Choroid plexus epithelial cell (primary cell): ENCODE data around the gene KIF17.

Source experiments
- DNase-seq: peaks from one replicate; pipeline ENCODE4 v3.0.0-alpha.2; 2010; ENCODE audit warnings: low read depth
- H3K4me3 ChIP-seq: 2 replicates; pipeline ENCODE4 v1.5.1; 2011; ENCODE audit warnings: low read depth, mild to moderate bottlenecking, control low read depth, low read length, moderate library complexity
- TF ChIP-seq, protein P1 (sequence below): conservative IDR thresholded peaks from 2 replicates; pipeline ENCODE4 v1.5.1; 2011; ENCODE audit warnings: low read depth, mild to moderate bottlenecking, control low read depth, inconsistent platforms, low read length, moderate library complexity

KIF17 gene

DNA sequence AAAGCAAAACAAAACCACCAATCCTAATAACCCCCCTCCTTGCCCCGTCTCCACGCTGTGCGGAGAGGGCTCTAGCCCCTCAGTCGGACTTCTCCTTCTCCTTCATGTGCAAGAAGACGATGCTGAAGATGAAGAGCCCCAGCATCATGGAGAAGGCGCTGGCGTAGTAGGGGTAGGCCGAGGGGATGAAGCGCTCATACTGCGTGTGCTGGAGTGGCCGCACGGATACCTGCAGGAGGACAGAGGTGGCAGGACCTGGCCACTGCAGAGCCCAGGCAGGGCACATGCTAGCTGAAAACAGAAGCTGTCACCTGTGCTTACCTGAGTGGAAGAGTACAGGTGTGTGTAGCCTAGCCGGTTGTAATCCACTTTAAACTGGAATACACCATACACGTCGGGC is 65.5 kb downstream of the KIF17 start:
- TF ChIP-seq, protein P1, sequence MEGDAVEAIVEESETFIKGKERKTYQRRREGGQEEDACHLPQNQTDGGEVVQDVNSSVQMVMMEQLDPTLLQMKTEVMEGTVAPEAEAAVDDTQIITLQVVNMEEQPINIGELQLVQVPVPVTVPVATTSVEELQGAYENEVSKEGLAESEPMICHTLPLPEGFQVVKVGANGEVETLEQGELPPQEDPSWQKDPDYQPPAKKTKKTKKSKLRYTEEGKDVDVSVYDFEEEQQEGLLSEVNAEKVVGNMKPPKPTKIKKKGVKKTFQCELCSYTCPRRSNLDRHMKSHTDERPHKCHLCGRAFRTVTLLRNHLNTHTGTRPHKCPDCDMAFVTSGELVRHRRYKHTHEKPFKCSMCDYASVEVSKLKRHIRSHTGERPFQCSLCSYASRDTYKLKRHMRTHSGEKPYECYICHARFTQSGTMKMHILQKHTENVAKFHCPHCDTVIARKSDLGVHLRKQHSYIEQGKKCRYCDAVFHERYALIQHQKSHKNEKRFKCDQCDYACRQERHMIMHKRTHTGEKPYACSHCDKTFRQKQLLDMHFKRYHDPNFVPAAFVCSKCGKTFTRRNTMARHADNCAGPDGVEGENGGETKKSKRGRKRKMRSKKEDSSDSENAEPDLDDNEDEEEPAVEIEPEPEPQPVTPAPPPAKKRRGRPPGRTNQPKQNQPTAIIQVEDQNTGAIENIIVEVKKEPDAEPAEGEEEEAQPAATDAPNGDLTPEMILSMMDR, result no peak
- no peak overlapping the region for H3K4me3 ChIP-seq
- no peak for DNase-seq

DNA sequence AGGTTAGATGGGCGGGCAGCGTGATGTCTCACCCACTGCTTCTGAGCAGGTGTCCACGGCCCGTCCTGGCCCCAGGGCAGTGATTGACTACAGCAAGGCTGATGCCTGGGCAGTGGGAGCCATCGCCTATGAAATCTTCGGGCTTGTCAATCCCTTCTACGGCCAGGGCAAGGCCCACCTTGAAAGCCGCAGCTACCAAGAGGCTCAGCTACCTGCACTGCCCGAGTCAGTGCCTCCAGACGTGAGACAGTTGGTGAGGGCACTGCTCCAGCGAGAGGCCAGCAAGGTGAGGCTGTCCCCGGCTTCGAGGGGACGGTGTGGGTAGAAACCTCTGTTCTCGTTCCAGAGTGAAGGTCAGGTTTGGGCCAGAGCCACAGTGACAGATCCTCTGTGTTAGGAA is 68.9 kb downstream of the KIF17 start:
- TF ChIP-seq, protein P1, result no peak
- H3K4me3 ChIP-seq, result no peak overlapping the region
- no peak for DNase-seq

DNA sequence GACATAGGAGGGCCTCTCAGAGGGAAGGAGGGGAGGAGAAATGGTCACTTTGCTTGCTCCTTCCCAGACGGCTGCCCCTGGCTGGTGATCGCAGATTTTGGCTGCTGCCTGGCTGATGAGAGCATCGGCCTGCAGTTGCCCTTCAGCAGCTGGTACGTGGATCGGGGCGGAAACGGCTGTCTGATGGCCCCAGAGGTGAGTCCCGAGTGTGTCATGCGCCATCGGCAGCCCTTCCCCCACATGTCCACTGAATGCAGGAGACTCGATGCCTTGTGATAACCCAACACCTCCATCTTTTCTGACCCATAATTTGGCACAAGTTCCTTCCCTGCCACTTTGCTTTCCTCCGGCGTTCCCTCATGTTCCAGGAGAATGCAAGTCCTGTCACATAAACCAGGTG is 69.4 kb downstream of the KIF17 start:
- no peak for DNase-seq
- TF ChIP-seq, protein P1, result no peak
- H3K4me3 ChIP-seq, result no peak overlapping the region

DNA sequence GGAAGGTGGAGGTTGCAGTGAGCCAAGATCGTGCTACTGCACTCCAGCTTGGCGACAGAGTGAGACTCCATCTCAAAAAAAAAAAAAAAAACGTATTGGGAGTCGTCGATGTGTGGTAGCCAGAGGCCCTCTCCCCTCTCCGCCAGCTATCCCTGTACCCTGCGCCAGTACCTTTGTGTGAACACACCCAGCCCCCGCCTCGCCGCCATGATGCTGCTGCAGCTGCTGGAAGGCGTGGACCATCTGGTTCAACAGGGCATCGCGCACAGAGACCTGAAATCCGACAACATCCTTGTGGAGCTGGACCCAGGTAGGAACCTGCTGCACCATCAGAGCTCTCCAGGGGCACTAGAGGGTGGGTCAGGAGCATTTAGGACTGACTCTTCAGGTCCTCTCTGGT is 72.4 kb downstream of the KIF17 start:
- no peak overlapping the region for H3K4me3 ChIP-seq
- no peak for DNase-seq
- TF ChIP-seq, protein P1, result no peak

DNA sequence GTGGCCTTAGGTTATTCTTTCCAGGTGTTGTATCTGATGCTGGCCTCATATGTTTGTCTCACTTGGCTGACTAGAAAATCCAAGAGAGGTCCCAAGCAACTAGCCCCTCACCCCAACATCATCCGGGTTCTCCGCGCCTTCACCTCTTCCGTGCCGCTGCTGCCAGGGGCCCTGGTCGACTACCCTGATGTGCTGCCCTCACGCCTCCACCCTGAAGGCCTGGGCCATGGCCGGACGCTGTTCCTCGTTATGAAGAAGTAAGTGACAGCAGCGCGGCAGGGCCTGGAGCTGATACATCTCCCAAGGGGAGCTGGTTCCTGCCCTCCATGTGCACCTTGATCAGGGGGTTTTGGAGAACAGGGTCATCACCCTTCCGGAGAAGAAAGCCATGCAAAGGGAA is 73.4 kb downstream of the KIF17 start:
- TF ChIP-seq, protein P1, result no peak
- no peak for DNase-seq

DNA sequence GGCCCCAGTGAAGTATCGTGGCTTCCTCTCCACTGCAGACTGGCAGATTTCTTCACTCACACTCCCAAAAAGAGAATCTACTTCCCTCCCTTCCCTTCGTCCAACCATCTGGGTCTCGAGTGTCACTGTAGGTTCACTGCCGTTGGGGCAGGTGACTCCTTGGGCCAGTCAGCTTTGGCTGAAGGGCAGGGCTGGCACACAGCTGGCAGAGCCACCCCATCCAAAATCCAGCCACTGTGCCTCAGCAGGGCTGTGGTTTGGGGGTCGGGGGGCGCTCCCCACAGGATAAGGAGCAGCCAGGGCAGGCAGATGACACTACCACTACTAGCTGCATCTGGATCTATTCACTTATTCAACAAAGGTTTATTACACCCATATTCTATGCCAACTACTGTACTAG is 74.7 kb downstream of the KIF17 start:
- TF ChIP-seq, protein P1, result no peak
- no peak for DNase-seq

More for the DNA sequence above, 73.4 kb downstream of the KIF17 start:
- H3K4me3 ChIP-seq, result no peak overlapping the region

DNA sequence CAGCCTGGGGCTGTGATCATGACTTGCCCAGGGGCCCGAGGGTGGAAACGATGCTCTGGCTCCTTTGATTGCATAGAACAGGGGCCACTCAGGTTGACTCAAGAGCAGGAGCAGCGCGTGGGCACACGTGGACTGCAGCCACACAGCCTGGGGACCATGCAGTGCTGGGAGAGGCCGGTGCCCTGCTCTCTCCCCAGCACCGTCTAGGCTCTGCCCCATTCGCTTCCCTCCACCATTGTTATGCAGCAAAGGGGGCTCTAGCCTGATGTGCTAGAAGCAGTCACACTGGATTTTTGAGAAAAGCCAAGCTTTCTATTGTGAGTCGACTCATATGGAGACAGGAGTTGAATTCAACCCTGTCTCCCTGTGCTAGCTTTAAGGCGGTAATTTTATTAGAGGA is 75.8 kb downstream of the KIF17 start:
- no peak overlapping the region for H3K4me3 ChIP-seq
- no peak for DNase-seq
- TF ChIP-seq, protein P1, result no peak

More for the DNA sequence above, 74.7 kb downstream of the KIF17 start:
- H3K4me3 ChIP-seq, result no peak overlapping the region
